NCI-H82 (cell line): ENCODE results near the gene NFE2L2.
"Not testable (repeated sequence)": the region's sequence is repeated elsewhere in the genome, so short reads cannot be mapped to it uniquely, and the experiment has no call there.

ENCODE experiments used
- DNase-seq: peaks from one replicate; lab custom pipeline; 2025; lab: John Stamatoyannopoulos, UW

The NFE2L2 gene

DNA sequence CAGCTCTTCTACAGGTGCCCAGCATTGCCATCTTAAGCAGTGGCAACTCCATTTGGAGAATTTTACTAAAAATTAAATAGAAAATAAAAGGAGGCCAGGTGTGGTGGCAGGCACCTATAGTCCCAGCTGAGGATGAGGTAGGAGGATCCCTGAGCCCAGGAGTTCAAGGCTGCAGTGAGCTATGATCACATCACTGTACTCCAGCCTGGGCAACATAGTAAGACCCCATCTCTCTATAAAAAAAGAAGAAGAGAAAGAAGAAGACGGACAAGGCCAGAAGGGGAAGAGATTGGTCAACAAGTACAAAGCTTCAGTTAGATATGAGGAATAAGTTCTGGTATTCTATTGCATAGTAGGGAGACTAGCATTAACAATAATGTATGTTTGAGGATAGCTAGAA lies 73.6 kb downstream of the NFE2L2 start:
- DNase-seq, result no peak

DNA sequence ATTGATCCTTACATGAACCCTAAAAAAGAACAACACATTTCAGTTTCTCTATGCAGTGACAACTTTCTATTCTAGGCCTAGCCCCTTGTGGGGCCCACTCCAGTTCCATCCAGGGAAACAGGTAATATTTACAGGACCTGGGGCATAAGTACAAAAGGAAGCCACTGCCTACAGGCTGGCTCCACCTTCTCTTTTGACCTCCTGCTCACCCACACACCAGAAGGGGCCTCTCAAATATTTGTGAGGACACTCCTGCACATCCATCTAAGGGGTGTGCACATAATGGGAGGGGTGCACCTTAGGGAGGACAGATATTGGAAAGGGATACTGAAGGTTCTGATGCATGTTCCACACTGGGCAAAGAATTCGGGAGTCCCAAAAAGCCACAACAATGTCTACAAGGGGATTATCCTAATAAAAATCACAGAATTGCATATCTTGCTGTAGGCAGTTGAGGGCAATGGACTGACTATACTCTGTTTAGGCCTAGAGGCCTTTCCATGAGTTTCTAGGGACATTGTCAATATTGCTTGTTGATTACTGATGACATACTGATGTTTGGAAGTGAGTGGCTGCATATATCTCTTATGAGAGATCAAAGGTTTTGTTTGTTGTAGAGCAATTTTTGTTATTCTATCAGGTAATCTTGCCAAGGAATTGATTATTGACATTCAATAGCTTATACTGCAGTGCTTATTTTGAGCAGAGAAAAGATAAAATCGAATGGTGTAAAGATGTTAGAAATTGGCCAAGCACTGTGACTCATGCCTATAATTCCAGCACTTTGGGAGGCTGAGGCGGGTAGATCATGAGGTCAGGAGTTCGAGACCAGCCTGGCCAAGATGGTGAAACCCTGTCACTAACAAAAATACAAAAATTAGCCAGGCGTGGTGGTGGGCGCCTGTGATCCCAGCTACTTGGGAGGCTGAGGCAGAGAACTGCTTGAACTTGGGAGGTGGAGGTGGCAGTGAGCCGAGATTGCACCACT lies 75.8 kb downstream of the NFE2L2 start:
- DNase-seq, result no peak

DNA sequence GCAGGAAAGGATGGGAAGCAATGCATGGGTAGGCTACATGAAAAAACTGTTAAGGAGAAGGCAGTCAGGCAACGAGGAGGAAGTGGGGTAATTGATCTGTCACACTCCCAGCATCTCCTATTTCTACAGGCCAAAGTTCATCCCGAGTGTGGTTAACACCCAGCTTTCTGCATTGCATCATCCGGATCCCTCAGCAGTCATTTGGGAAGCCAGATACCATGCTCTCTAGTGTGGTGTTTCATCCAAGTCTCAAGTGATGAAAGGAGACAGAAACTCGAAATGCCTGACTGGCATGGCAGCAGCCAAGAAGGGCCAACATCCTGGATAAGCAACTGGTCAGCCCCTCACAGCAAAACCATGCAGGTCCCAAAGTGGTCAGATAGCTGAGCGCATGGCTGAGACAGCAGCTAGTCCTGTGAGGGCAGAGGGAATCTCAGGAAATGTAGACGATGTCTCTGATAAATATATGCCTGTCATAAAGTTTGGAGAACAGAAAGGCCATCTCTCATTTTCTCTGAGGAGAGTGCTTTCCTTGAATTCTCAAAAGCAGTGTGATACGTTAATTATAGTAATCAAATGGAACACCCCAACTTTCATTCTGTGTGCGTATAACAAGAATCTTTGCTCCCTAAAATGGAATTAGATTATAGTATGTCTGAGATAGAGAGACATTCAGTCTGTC lies 76.8 kb downstream of the NFE2L2 start:
- no peak for DNase-seq

DNA sequence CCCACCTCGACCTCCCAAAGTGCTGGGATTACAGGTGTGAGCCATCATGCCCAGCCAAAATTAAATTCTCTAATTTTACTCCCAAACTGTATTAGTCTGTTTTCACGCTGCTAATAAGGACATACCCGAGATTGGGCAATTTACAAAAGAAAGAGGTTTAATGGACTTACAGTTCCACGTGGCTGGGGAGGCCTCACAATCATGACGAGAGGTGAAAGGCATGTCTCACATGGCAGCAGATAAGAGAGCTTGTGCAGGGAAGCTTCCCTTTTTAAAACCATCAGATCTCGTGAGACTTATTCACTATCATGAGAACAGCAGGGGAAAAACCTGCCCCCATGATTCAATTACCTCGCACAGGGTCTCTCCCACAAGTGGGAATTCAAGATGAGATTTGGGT lies 78.5 kb downstream of the NFE2L2 start:
- DNase-seq, result not testable (repeated sequence)

DNA sequence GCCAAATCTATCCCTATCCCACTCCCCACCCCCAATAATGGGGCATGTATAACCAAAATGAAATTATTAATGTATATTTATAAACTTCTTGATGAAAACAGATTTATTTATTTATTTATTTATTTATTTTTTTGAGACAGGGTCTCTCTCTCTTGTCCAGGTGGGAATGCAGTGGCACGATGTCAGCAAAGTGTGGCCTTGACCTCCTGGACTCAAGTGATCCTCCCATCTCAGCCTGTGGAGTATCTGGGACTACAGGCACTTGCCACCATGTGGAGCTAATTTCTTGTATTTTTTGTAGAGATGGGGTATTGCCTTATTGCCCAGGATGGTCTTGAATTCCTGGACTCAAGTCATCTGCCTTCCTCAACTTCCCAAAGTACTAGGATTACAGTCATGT lies 79.9 kb downstream of the NFE2L2 start:
- DNase-seq, result no peak

DNA sequence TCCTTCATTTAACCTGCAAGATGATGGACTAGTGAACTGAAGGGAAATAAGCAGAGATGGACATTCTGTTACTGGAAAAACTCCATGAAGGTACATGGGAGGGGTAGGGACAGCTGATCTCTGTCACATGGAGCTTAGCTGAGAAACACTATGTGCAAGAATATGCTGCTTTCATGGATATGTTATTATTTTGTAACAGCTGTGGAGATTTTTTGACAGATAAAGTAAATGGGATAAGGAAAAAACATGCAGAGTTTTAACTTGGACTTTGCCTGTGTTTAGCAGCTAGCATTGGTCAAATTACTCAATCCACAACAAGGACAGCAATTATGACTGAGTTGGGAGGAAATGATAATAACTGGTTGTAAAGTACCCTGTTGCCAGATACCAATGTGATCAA lies 80.7 kb downstream of the NFE2L2 start:
- no peak for DNase-seq
